ENCODE data around the gene NCF2.

Gene NCF2

GRCh38 chr1:183551924-183552323 lies 38.3 kb downstream of the NCF2 start:
- no peak for DNase-seq (ENCODE audit: low read depth)
- no peak overlapping the region for H3K4me3 ChIP-seq (ENCODE audit: low read depth, low read length)
- TF ChIP-seq MAX (IDR thresholded peaks at IDR 0.05; ENCODE audit: low read depth, low read length) (no peak), POLR2A (IDR thresholded peaks at IDR 0.05; ENCODE audit: extremely low read depth, insufficient read length) (no peak), MYC (IDR thresholded peaks at IDR 0.05; ENCODE audit: low read depth, low read length) (no peak), CTCF (IDR thresholded peaks at IDR 0.05; ENCODE audit: low read depth, low read length) (no peak)

GRCh38 chr1:183550915-183551314 lies 39.3 kb downstream of the NCF2 start:
- TF ChIP-seq CTCF (IDR thresholded peaks at IDR 0.05; ENCODE audit: low read depth, low read length) (no peak), POLR2A (IDR thresholded peaks at IDR 0.05; ENCODE audit: extremely low read depth, insufficient read length) (no peak), MYC (IDR thresholded peaks at IDR 0.05; ENCODE audit: low read depth, low read length) (no peak), MAX (IDR thresholded peaks at IDR 0.05; ENCODE audit: low read depth, low read length) (no peak)
- DNase-seq (ENCODE audit: low read depth), result no peak
- no peak overlapping the region for H3K4me3 ChIP-seq (ENCODE audit: low read depth, low read length)

- DNase-seq (ENCODE audit: low read depth), result no peak
- TF ChIP-seq POLR2A (IDR thresholded peaks at IDR 0.05; ENCODE audit: extremely low read depth, insufficient read length) (no peak), MYC (IDR thresholded peaks at IDR 0.05; ENCODE audit: low read depth, low read length) (no peak), MAX (IDR thresholded peaks at IDR 0.05; ENCODE audit: low read depth, low read length) (no peak)
- no peak overlapping the region for H3K4me3 ChIP-seq (ENCODE audit: low read depth, low read length)
These were observed 42.1 kb downstream of the NCF2 start for GRCh38 chr1:183548116-183548515.

GRCh38 chr1:183546427-183546826 lies 43.8 kb downstream of the NCF2 start:
- H3K4me3 ChIP-seq (ENCODE audit: low read depth, low read length), result no peak overlapping the region
- TF ChIP-seq MAX (IDR thresholded peaks at IDR 0.05; ENCODE audit: low read depth, low read length), result no peak
- no peak for TF ChIP-seq CTCF (IDR thresholded peaks at IDR 0.05; ENCODE audit: low read depth, low read length)
- no peak for TF ChIP-seq POLR2A (IDR thresholded peaks at IDR 0.05; ENCODE audit: extremely low read depth, insufficient read length)
- TF ChIP-seq MYC (IDR thresholded peaks at IDR 0.05; ENCODE audit: low read depth, low read length), result no peak
- DNase-seq (ENCODE audit: low read depth), result no peak

GRCh38 chr1:183544598-183545297 lies 45.5 kb downstream of the NCF2 start:
- H3K4me3 ChIP-seq (ENCODE audit: low read depth, low read length), result no peak overlapping the region
- TF ChIP-seq POLR2A (IDR thresholded peaks at IDR 0.05; ENCODE audit: extremely low read depth, insufficient read length), result no peak
- no peak for TF ChIP-seq MYC (IDR thresholded peaks at IDR 0.05; ENCODE audit: low read depth, low read length)
- TF ChIP-seq MAX (IDR thresholded peaks at IDR 0.05; ENCODE audit: low read depth, low read length), result no peak
- TF ChIP-seq CTCF (IDR thresholded peaks at IDR 0.05; ENCODE audit: low read depth, low read length), result no peak
- DNase-seq (ENCODE audit: low read depth), result no peak

- peak; percentile 61 for DNase-seq (ENCODE audit: low read depth)
- TF ChIP-seq MAX (IDR thresholded peaks at IDR 0.05; ENCODE audit: low read depth, low read length), result no peak
- TF ChIP-seq POLR2A (IDR thresholded peaks at IDR 0.05; ENCODE audit: extremely low read depth, insufficient read length), result no peak
- peak; percentile 50 for TF ChIP-seq CTCF (IDR thresholded peaks at IDR 0.05; ENCODE audit: low read depth, low read length)
- no peak overlapping the region for H3K4me3 ChIP-seq (ENCODE audit: low read depth, low read length)
These were observed 46.5 kb downstream of the NCF2 start for GRCh38 chr1:183543619-183544204.

Data from NB4 (cell line).